A549 (cell line): ENCODE data around the gene TMC5.

Experiments used
- CTCF ChIP-seq: fragments of >200 bp; sonication (Bioruptor Twin); formaldehyde crosslinking; IDR thresholded peaks from 3 replicates; pipeline ENCODE4 v1.5.1; 2016
- TP53 ChIP-seq: fragments of 250-450 bp; sonication (Bioruptor Pico); IDR thresholded peaks from 2 replicates; pipeline ENCODE4 v1.5.0; 2021; ENCODE audit warnings: mild to moderate bottlenecking, moderate library complexity
- TF ChIP-seq, protein P1 (sequence below): fragments of 250-450 bp; sonication (Bioruptor Pico); IDR thresholded peaks from 2 replicates; pipeline ENCODE4 v1.5.0; 2021; ENCODE audit warnings: mild to moderate bottlenecking, moderate library complexity, borderline replicate concordance
- TF ChIP-seq, protein P2 (sequence below): IDR thresholded peaks from 2 replicates; pipeline ENCODE4 v1.6.1; 2012

GRCh38 chr16:19515757-19516156 is 98.1 kb downstream of the TMC5 start:
- TF ChIP-seq CTCF (no peak), TP53 (CRISPR knock-in tag) (no peak)
- TF ChIP-seq, protein P1, sequence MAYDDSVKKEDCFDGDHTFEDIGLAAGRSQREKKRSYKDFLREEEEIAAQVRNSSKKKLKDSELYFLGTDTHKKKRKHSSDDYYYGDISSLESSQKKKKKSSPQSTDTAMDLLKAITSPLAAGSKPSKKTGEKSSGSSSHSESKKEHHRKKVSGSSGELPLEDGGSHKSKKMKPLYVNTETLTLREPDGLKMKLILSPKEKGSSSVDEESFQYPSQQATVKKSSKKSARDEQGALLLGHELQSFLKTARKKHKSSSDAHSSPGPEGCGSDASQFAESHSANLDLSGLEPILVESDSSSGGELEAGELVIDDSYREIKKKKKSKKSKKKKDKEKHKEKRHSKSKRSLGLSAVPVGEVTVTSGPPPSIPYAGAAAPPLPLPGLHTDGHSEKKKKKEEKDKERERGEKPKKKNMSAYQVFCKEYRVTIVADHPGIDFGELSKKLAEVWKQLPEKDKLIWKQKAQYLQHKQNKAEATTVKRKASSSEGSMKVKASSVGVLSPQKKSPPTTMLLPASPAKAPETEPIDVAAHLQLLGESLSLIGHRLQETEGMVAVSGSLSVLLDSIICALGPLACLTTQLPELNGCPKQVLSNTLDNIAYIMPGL: no peak
- TF ChIP-seq, protein P2, sequence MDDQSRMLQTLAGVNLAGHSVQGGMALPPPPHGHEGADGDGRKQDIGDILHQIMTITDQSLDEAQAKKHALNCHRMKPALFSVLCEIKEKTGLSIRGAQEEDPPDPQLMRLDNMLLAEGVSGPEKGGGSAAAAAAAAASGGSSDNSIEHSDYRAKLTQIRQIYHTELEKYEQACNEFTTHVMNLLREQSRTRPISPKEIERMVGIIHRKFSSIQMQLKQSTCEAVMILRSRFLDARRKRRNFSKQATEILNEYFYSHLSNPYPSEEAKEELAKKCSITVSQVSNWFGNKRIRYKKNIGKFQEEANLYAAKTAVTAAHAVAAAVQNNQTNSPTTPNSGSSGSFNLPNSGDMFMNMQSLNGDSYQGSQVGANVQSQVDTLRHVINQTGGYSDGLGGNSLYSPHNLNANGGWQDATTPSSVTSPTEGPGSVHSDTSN: no peak
